Activated CD4-positive, alpha-beta T cell treated with anti-CD3 and anti-CD28 coated beads for 36 hours (primary cell): ENCODE measurements around the gene WWP2. TPM values are rescaled to one million over a fixed set of nuclear protein-coding genes. Genes with fewer than 3 reads are reported as not detected.

Experiments used
- microRNA-seq: library from miRNA; unstranded; fragments of <30 nt; microRNA quantifications from one replicate; pipeline ENCODE4 v1.2.0, GENCODE V29; 2021; ENCODE audit warnings: borderline replicate concordance
- total RNA-seq, 2 experiments: library from RNA; stranded (reverse); gene quantifications; one replicate each; pipeline ENCODE4 v1.2.3, GENCODE V29; 2021

The WWP2 gene
- total RNA-seq, 2 experiments from 2014 or later, result 43.3 to 44.6 TPM

Small RNA genes lying within 50 kb of the gene (microRNA-seq; reads per million reads assigned to microRNA genes)
- gene MIR140, result 5,004 reads per million, percentile 94 among the genes with 10 or more reads in this experiment

Other genes with a start within 250 kb of the WWP2 start
- gene NFAT5, start 196.4 kb upstream of the WWP2 start, total RNA-seq, result 10 to 100 TPM; 29.6 to 37.9 TPM
- 10 to 100 TPM in 1 of 2 experiments, 1 to 10 TPM in 1; 9.9 to 11.4 TPM for gene NQO1, start 35.8 kb upstream of the WWP2 start, total RNA-seq
- 100 to 1,000 TPM; 109 to 112 TPM for gene NOB1, start 7.4 kb upstream of the WWP2 start, total RNA-seq
- under 1 TPM; 0.32 to 0.37 TPM for gene CLEC18A, start 189.0 kb downstream of the WWP2 start, total RNA-seq